ENCODE results near the gene KCNH4. TPM values are rescaled to one million over a fixed set of nuclear protein-coding genes. Genes with fewer than 3 reads are reported as not detected.
"Not testable (repeated sequence)": the region's sequence is repeated elsewhere in the genome, so short reads cannot be mapped to it uniquely, and the experiment has no call there.

The KCNH4 gene
- polyA plus RNA-seq, 1 donor (not counting 4 experiments of a cell fraction or from before 2014, with no cell fraction given) = not detected

- no peak for FAIRE-seq
- no peaks in the 10 kb centered on the region for H3K27me3 ChIP-seq (ENCODE audit: control insufficient read depth, extremely low read depth, insufficient read depth, low read length)
- DNase-seq (ENCODE audit: low read depth, low spot score) = no peak
- H3K4me1 ChIP-seq (ENCODE audit: control insufficient read depth, extremely low read depth, insufficient read depth, low read length) = no peaks in the 10 kb centered on the region
- peaks cover 80% of the 10 kb centered on the region for H3K79me2 ChIP-seq (ENCODE audit: control insufficient read depth, insufficient read depth, low read length)
- H3K4me2 ChIP-seq (ENCODE audit: control insufficient read depth, extremely low read depth, insufficient read depth, low read depth, low read length) = no peak overlapping the region
- H3K9me1 ChIP-seq (ENCODE audit: control insufficient read depth, extremely low read depth, insufficient read depth, low read length) = peaks cover 2% of the 10 kb centered on the region
- H4K20me1 ChIP-seq (ENCODE audit: control insufficient read depth, extremely low read depth, insufficient read depth, low read length) = peaks cover 5% of the 10 kb centered on the region
- no peak overlapping the region for H3K27ac ChIP-seq (ENCODE audit: control insufficient read depth, insufficient read depth, low read length)
- H3K36me3 ChIP-seq (ENCODE audit: control insufficient read depth in 2 of 2, extremely low read depth in 1 of 2, insufficient read depth in 2 of 2, low read length in 2 of 2) = peaks cover 26 to 29% of the 10 kb centered on the region in 2 experiments
- dilution Hi-C loops (cut with MboI; ENCODE audit: extremely low pct_ligation_motif_present, low sequenced_read_pairs) = no loop called here
- TF ChIP-seq CTCF (optimal IDR thresholded peaks at IDR 0.05 in 1 of 3, IDR thresholded peaks at IDR 0.05 in 1 of 3, conservative IDR thresholded peaks at IDR 0.05 in 1 of 3; ENCODE audit: extremely low read depth in 1 of 3, insufficient read depth in 2 of 3, low read length in 3 of 3) (no peak), EZH2 (IDR thresholded peaks at IDR 0.05; ENCODE audit: low read length) (no peak)
- no peak overlapping the region for H3K4me3 ChIP-seq (ENCODE audit: control insufficient read depth in 2 of 3, extremely low read depth in 1 of 3, insufficient read depth in 2 of 3, low read depth in 1 of 3, low read length in 3 of 3)
- H3K9me3 ChIP-seq (ENCODE audit: control insufficient read depth, low read depth, low read length) = no peaks in the 10 kb centered on the region
- no peak overlapping the region for H2AFZ ChIP-seq (ENCODE audit: control insufficient read depth, low read length)
- no peak overlapping the region for H3K9ac ChIP-seq (ENCODE audit: control insufficient read depth, extremely low read depth, insufficient read depth, low read length)
These were observed 38.5 kb downstream of the KCNH4 start for GRCh38 chr17:42142371-42142896.

GRCh38 chr17:42141382-42141781, 39.6 kb downstream of the KCNH4 start:
- Histone ChIP-seq H3K36me3 (ENCODE audit: control insufficient read depth in 2 of 2, extremely low read depth in 1 of 2, insufficient read depth in 2 of 2, low read length in 2 of 2) (peaks cover 25 to 26% of the 10 kb centered on the region in 2 experiments), H3K27me3 (ENCODE audit: control insufficient read depth, extremely low read depth, insufficient read depth, low read length) (no peaks in the 10 kb centered on the region), H3K4me1 (ENCODE audit: control insufficient read depth, extremely low read depth, insufficient read depth, low read length) (no peaks in the 10 kb centered on the region), H4K20me1 (ENCODE audit: control insufficient read depth, extremely low read depth, insufficient read depth, low read length) (peaks cover 6% of the 10 kb centered on the region), H3K9me1 (ENCODE audit: control insufficient read depth, extremely low read depth, insufficient read depth, low read length) (peaks cover 2% of the 10 kb centered on the region), H3K4me3 (ENCODE audit: control insufficient read depth in 2 of 3, extremely low read depth in 1 of 3, insufficient read depth in 2 of 3, low read depth in 1 of 3, low read length in 3 of 3) (no peak overlapping the region), H3K9me3 (ENCODE audit: control insufficient read depth, low read depth, low read length) (no peaks in the 10 kb centered on the region), H2AFZ (ENCODE audit: control insufficient read depth, low read length) (no peak overlapping the region), H3K9ac (ENCODE audit: control insufficient read depth, extremely low read depth, insufficient read depth, low read length) (no peak overlapping the region), H3K4me2 (ENCODE audit: control insufficient read depth, extremely low read depth, insufficient read depth, low read depth, low read length) (no peak overlapping the region), H3K79me2 (ENCODE audit: control insufficient read depth, insufficient read depth, low read length) (peaks cover 79% of the 10 kb centered on the region), H3K27ac (ENCODE audit: control insufficient read depth, insufficient read depth, low read length) (no peak overlapping the region)
- DNase-seq (ENCODE audit: low read depth, low spot score) (no peak), FAIRE-seq (no peak)
- no peak for TF ChIP-seq CTCF (optimal IDR thresholded peaks at IDR 0.05 in 1 of 3, IDR thresholded peaks at IDR 0.05 in 1 of 3, conservative IDR thresholded peaks at IDR 0.05 in 1 of 3; ENCODE audit: extremely low read depth in 1 of 3, insufficient read depth in 2 of 3, low read length in 3 of 3)
- TF ChIP-seq EZH2 (IDR thresholded peaks at IDR 0.05; ENCODE audit: low read length) = no peak
- dilution Hi-C loops (cut with MboI; ENCODE audit: extremely low pct_ligation_motif_present, low sequenced_read_pairs) = no loop called here

DNA sequence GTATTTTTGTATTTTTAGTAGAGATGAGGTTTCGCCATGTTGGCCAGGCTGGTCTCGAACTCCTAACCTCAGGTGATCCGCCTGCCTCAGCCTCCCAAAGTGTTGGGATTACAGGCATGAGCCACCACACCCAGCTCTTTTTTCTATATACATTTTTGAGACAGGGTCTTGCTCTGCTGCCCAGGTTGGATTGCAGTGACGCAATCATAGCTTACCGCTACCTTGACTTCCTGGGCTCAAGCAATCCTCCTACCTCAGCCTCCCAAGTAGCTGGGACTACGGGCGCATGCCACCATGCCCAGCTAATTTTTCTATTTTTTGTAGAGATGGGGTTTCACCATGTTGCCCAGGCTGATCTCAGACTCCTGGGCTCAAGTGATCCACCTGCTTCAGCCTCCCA, 40.3 kb downstream of the KCNH4 start:
- H3K4me3 ChIP-seq (ENCODE audit: control insufficient read depth in 2 of 3, extremely low read depth in 1 of 3, insufficient read depth in 2 of 3, low read depth in 1 of 3, low read length in 3 of 3); FAIRE-seq; H3K4me1 ChIP-seq (ENCODE audit: control insufficient read depth, extremely low read depth, insufficient read depth, low read length); H3K9me1 ChIP-seq (ENCODE audit: control insufficient read depth, extremely low read depth, insufficient read depth, low read length); H3K4me2 ChIP-seq (ENCODE audit: control insufficient read depth, extremely low read depth, insufficient read depth, low read depth, low read length); H3K27ac ChIP-seq (ENCODE audit: control insufficient read depth, insufficient read depth, low read length); H3K9ac ChIP-seq (ENCODE audit: control insufficient read depth, extremely low read depth, insufficient read depth, low read length); H3K27me3 ChIP-seq (ENCODE audit: control insufficient read depth, extremely low read depth, insufficient read depth, low read length); H3K9me3 ChIP-seq (ENCODE audit: control insufficient read depth, low read depth, low read length); dilution Hi-C loops (cut with MboI; ENCODE audit: extremely low pct_ligation_motif_present, low sequenced_read_pairs); DNase-seq (ENCODE audit: low read depth, low spot score); H2AFZ ChIP-seq (ENCODE audit: control insufficient read depth, low read length): not testable (repeated sequence)
- peaks cover 83% of the 10 kb centered on the region for H3K79me2 ChIP-seq (ENCODE audit: control insufficient read depth, insufficient read depth, low read length)
- peaks cover 10% of the 10 kb centered on the region for H4K20me1 ChIP-seq (ENCODE audit: control insufficient read depth, extremely low read depth, insufficient read depth, low read length)
- peaks cover 28 to 30% of the 10 kb centered on the region in 2 experiments for H3K36me3 ChIP-seq (ENCODE audit: control insufficient read depth in 2 of 2, extremely low read depth in 1 of 2, insufficient read depth in 2 of 2, low read length in 2 of 2)
